ENCODE data around the gene HTT-AS. TPM values are rescaled to one million over a fixed set of nuclear protein-coding genes. Genes with fewer than 3 reads are reported as not detected.
"Not testable (repeated sequence)": the region's sequence is repeated elsewhere in the genome, so short reads cannot be mapped to it uniquely, and the experiment has no call there.

HTT-AS gene
- total RNA-seq, 1 donor from 2014 or later, result not detected

- ATAC-seq, result not testable (repeated sequence)
Measured at GRCh38 chr4:3051141-3051897, 23.0 kb downstream of the HTT-AS start.

- ATAC-seq, result peak; percentile 75
Measured at GRCh38 chr4:3047464-3048286, 26.7 kb downstream of the HTT-AS start.

GRCh38 chr4:3046623-3047022 is 27.7 kb downstream of the HTT-AS start:
- no peak for ATAC-seq

- no peak for ATAC-seq
Measured at GRCh38 chr4:3046162-3046561, 28.2 kb downstream of the HTT-AS start.

GRCh38 chr4:3044870-3045819 is 29.2 kb downstream of the HTT-AS start:
- peak; percentile 8 for ATAC-seq

GRCh38 chr4:3043282-3044020 is 30.9 kb downstream of the HTT-AS start:
- ATAC-seq, result no peak

- no peak for ATAC-seq
Measured at GRCh38 chr4:3042226-3042625, 32.1 kb downstream of the HTT-AS start.

- ATAC-seq, result peak; percentile 79
Measured at GRCh38 chr4:3041192-3042142, 32.9 kb downstream of the HTT-AS start.

GRCh38 chr4:3040452-3041191 is 33.7 kb downstream of the HTT-AS start:
- no peak for ATAC-seq

GRCh38 chr4:3039706-3040366 is 34.5 kb downstream of the HTT-AS start:
- no peak for ATAC-seq

- ATAC-seq, result no peak
Measured at GRCh38 chr4:3037957-3038461, 36.3 kb downstream of the HTT-AS start.

GRCh38 chr4:3036131-3036952 is 38.0 kb downstream of the HTT-AS start:
- ATAC-seq, result peak; percentile 17

- no peak for ATAC-seq
Measured at GRCh38 chr4:3035674-3036073, 38.7 kb downstream of the HTT-AS start.

- ATAC-seq, result no peak
Measured at GRCh38 chr4:3035249-3035648, 39.1 kb downstream of the HTT-AS start.

GRCh38 chr4:3034231-3034630 is 40.1 kb downstream of the HTT-AS start:
- ATAC-seq, result no peak

- ATAC-seq, result no peak
Measured at GRCh38 chr4:3031357-3032082, 42.8 kb downstream of the HTT-AS start.

- no peak for ATAC-seq
Measured at GRCh38 chr4:3030566-3031356, 43.6 kb downstream of the HTT-AS start.

Measured in esophagus mucosa (tissue), 1 donor.